Prostate gland (tissue), 2 donors: ENCODE data around the gene COX14.

ENCODE experiments used
- POLR2A ChIP-seq: fragments of 450-650 bp; IDR thresholded peaks from one replicate; pipeline ENCODE4 v1.6.1; 2016; ENCODE audit warnings: antibody characterized with exemption, mild to moderate bottlenecking
- POLR2AphosphoS5 ChIP-seq: sonication (generic); formaldehyde crosslinking; IDR thresholded peaks from one replicate; pipeline ENCODE4 v1.6.1; 2017; ENCODE audit warnings: antibody characterized with exemption
- TF ChIP-seq, protein P1 (sequence below), 4 experiments: fragments of 200-600 bp in 2 of 4; fragments of 450-650 bp in 2 of 4; sonication (generic) in 2 of 4; IDR thresholded peaks; 1 replicate in 3 of 4; 2 replicates in 1 of 4; pipeline ENCODE4 v1.5.1; 2016 to 2019; ENCODE audit warnings: antibody characterized with exemption in 4 of 4, mild to moderate bottlenecking in 2 of 4, moderate library complexity in 2 of 4

DNA sequence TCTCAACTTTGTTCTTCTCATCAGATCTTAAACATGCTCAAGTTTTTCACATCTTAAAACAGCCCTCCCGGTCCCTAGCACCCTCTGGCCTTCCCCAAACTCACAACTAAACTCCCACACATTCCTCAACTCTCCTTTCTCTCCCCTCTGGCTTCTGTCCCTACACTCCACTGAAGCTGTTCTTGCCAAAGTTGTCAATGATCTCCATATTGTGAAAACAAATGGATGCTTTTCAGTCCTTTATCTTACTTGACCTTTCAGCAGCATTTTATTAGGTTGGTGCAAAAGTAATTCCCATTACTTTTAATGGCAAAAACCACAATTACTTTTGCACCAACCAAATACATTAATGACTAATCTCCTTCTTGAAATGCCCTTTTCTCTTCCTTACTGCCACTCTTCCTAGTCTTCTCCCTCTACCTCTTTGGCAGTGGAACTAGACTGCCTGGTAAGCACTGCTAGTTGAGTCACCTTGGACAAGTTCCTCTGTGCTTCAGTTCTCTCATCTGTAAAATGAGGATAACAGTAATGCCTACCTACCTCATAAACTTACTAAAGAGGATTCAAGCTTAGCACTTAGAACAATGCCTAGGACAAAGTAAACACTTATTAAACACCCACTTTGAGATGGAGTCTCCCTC, 39.1 kb downstream of the COX14 start:
- TF ChIP-seq POLR2A (no peak), POLR2AphosphoS5 (no peak)
- TF ChIP-seq, protein P1, sequence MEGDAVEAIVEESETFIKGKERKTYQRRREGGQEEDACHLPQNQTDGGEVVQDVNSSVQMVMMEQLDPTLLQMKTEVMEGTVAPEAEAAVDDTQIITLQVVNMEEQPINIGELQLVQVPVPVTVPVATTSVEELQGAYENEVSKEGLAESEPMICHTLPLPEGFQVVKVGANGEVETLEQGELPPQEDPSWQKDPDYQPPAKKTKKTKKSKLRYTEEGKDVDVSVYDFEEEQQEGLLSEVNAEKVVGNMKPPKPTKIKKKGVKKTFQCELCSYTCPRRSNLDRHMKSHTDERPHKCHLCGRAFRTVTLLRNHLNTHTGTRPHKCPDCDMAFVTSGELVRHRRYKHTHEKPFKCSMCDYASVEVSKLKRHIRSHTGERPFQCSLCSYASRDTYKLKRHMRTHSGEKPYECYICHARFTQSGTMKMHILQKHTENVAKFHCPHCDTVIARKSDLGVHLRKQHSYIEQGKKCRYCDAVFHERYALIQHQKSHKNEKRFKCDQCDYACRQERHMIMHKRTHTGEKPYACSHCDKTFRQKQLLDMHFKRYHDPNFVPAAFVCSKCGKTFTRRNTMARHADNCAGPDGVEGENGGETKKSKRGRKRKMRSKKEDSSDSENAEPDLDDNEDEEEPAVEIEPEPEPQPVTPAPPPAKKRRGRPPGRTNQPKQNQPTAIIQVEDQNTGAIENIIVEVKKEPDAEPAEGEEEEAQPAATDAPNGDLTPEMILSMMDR (IDR thresholded peaks at IDR 0.05), result no peak
